AG09319 (cell line): Measurements from ENCODE around the gene KCTD1.

ENCODE experiments used
- DNase-seq: peaks from one replicate; pipeline ENCODE4 v3.0.0-alpha.2; 2010; ENCODE audit warnings: low read depth; ENCODE audit errors: extremely low read depth
- TF ChIP-seq, protein P1 (sequence below): IDR thresholded peaks from 2 replicates; pipeline ENCODE4 v1.5.1; 2011; ENCODE audit warnings: low read depth, mild to moderate bottlenecking, inconsistent platforms, low read length, moderate library complexity

The KCTD1 gene

DNA sequence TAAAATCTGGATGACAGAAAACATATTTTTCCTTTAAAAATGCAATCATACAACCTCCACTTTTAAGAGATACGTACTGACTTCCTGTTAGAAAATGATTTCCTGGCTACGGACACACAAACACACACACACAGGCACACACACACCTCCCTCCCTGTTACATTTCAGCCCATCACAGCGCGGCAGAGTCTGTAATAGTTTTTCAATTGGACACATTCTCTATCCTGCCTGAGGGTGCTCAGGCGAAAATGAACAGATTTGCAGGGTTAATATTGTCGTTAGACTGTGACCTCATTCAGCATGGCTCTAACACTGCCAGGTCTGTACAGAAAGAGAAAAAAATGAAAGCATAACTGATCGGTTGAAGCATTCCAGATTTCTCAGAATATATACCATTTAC is 45.0 kb downstream of the KCTD1 start:
- no peak for DNase-seq
- TF ChIP-seq, protein P1, sequence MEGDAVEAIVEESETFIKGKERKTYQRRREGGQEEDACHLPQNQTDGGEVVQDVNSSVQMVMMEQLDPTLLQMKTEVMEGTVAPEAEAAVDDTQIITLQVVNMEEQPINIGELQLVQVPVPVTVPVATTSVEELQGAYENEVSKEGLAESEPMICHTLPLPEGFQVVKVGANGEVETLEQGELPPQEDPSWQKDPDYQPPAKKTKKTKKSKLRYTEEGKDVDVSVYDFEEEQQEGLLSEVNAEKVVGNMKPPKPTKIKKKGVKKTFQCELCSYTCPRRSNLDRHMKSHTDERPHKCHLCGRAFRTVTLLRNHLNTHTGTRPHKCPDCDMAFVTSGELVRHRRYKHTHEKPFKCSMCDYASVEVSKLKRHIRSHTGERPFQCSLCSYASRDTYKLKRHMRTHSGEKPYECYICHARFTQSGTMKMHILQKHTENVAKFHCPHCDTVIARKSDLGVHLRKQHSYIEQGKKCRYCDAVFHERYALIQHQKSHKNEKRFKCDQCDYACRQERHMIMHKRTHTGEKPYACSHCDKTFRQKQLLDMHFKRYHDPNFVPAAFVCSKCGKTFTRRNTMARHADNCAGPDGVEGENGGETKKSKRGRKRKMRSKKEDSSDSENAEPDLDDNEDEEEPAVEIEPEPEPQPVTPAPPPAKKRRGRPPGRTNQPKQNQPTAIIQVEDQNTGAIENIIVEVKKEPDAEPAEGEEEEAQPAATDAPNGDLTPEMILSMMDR, result no peak

DNA sequence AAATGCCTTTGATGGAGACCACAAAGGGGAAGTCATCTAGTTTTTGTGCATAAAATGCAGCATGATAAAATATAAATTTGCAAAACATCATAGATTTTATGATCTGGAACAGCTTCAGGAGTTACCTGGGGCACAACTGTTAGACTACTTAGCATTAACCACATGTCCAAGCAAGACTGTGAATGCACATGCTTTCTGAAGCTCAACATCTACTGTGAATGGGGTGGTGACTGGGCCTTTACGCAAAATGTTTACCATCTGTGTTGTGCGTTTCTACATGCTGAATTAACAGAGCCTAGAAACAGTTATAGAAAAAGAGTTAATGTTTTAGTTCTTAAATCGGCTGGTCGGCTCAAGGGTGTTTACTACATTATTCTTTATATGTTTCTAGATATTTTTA is 45.5 kb downstream of the KCTD1 start:
- TF ChIP-seq, protein P1, result no peak
- DNase-seq, result no peak

DNA sequence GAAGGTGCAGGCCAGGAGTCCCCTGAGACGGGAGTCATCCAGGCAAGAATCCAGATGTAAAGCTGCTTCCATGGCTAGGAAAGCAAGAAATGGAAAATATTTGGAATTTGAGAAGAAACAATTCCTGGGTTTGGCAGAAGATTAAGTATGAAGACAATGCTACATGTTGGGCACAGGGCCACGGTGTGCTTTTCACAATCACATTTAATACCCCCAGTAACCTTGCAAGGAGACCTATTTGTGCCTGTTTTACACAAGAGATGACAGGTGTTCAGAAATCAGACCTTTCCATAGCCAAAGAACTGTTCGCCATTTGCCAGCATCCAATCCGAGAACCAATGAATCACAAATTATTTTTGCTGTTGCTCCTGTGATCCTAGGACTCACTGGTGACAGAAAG is 50.5 kb downstream of the KCTD1 start:
- no peak for DNase-seq
- TF ChIP-seq, protein P1, result no peak

DNA sequence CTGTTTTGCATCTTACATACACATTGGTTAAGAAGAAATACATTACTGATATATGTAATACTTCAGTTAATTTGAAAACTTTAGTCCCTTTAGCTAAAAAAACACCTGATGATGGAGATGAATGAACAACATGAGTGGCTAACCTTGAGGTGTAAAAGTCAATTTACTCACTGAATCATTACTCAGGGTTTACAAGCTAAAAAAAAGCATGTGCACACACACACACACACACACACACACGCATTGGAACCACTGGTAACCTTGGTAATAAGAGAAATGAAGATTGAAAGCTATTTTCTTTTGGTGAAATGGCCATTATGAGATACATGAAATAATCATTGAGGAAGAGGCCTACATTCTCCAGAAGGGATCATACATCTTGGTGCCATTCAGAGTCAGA is 51.8 kb downstream of the KCTD1 start:
- DNase-seq, result no peak
- TF ChIP-seq, protein P1, result no peak

DNA sequence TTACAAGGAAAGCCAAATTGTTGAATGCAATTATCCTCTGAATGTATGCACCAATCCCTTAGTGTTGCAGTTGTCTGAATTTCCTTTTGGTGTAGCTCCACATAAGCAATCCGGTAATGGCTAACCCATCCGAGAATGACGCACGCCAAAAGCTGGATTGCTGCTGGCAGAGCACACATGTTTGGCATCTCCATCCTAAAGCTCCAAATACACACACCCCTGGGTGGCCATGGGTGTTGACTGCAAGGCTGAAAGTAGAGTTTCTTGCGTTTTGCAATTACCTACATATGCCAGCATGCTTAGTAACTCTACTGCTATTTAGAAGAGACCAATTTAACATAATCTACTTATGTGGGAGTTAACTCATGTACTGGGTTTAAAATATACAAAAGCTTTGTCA is 53.1 kb downstream of the KCTD1 start:
- TF ChIP-seq, protein P1, result no peak
- DNase-seq, result no peak

DNA sequence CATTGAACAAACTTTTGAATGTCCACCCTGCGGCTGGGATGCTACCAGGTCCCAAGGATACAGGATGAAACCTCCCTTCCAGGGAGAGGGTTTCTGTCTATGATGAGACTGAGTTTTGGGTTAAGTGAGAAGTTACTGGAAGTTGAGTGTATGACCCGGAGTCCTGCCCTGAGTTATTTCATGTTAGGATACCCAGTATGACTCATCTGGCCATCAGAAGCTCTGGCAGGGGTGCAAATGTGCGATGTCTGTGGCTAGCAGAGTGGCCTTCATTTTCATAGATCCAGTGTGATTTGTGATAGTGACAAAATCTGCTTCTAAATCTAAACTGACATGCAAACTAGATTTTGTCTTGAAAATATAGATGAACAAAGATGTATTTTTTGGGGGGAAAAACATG is 55.3 kb downstream of the KCTD1 start:
- TF ChIP-seq, protein P1, result no peak

DNA sequence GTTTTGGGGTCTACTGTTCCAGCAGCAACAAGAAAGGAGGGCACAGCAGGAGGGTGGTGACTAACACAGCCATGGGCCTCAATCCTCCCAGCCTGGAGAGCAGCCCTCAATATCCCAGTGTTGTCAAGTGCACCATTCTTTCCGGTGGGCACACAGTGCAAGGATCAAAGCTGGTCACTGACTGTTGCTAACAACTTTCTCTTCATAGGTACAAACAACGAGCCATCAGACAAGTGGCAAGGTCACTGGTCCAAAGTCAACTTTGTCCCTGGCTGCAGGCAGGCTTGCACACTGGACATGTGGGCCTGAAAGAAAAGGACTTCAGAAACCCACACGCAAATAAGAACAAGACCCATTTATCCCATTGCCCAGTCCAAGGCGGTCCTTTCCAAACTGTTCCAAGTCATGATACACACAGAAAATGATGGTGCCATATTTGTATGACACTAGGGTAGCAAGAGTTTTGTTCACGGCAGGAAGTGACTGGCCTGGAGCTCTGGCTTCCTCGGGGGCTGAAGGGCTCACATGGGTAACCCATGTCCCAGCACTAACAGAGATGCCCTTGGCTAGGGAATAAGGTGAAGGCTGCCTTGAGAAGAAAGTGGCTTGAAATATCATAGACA is 57.0 kb downstream of the KCTD1 start:
- TF ChIP-seq, protein P1, result no peak
- no peak for DNase-seq

More for the DNA sequence above, 55.3 kb downstream of the KCTD1 start:
- no peak for DNase-seq
